HG03354 (cell line): ENCODE results near the gene LRP1.

ENCODE experiments used
- ATAC-seq: cut with Tn5 transposase; IDR thresholded peaks from one replicate; pipeline ENCODE4 v1.9.1; 2021; ENCODE audit warnings: mild to moderate bottlenecking; ENCODE audit not compliant: unreplicated experiment, poor library complexity, severe bottlenecking

LRP1 gene

DNA sequence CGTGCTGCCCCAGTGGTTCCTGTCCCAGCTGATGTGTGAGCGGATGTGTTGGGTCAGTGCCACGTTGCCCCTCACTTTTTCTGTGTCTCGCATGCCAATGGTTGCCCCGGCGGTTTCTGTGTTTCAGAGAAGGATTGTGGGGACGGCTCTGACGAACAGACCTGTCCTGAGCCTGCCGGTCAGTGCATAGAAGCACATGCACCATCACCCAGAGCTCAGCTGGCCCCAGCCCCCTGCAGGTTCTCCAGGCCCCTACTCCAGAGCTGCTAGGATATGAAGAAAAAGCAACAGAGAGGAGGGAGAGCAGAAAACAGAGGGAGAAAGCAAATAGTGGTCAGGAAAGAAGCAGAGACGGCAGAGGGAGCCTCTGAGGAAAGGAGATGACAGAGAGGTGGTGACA, 39.8 kb downstream of the LRP1 start:
- ATAC-seq, result no peak

DNA sequence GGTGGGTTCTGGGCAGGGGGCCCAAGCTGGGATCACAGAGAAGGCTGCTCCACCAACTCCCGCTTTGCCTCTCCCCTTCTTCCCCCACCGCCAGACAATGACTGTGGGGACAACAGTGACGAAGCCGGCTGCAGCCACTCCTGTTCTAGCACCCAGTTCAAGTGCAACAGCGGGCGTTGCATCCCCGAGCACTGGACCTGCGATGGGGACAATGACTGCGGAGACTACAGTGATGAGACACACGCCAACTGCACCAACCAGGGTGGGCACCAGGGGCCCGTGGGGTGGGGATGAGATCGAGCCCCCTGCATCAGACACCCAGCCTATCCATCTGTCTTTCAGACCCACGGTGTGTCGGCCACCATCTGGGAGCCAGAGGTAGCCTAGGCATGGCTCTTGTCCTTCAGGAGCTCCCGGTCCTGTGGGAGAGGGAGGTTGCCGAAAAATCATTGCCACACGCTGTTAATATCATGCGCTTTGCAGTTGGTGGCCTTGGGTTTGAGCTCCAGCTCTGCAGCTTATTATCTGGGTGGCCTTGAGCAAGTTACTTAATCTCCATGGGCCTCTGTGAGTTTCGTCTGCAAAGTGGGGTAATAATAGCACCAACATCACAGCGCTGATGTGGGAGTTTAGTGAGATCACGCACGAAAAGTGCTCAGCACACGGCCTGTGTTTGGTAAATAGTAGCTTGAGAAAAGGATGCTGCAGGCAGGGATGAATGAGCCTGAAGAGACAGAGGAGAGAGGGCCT, 40.9 kb downstream of the LRP1 start:
- no peak for ATAC-seq

DNA sequence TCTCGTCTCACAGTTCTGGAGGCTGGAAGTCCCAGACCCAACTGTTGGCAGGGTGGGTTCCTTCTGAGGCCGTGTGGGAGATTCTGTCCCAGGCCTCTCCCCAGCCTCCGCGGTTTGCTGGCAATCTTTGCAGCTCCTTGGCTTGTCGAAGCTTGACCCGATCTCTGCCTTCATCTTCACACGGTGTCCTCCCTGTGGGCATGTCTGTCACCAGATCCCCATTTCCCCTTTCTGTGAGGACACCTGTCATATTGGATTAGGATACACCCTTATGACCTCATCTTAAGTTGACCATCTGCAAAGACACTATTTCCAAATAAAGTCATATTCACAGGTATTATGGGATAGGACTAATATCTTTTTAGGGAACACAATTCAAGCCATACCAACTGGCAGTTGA, 41.7 kb downstream of the LRP1 start:
- ATAC-seq, result no peak

DNA sequence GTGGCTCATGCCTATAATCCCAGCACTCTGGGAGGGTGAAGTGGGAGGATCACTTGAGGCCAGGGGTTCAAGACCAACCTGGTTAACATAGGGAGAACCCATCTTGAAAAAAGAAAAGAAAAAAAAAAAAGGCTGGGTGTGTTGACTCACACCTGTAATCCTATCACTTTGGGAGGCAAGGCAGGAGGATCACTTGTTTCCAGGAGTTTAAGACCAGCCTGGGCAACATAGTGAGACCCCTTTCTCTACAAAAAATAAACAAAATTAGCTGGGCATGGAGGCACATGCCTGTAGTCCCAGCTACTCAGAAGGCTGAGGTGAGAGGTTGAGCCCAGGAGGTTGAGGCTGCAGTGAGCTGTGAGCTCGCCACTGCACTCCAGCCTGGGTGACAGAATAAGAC, 42.1 kb downstream of the LRP1 start:
- no peak for ATAC-seq

DNA sequence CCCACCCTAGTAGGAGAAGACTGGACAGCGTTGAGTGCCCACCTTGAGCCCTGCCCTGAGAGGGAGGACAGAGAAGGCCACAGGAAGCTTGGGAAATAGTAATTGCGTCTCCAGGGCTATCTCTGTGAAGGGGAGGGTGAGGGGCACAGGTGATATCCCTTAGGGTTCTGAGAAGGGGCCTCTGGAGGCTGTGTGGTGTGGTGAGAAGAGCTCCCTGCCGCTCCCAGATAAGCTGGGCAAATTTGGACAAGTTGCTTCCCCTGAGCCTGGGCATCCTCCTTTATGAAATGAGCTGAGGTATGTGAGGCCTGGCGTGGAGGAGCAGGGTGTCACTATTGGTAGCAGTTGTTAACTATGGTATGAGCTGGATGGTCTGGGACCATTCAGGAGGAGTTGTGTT, 42.6 kb downstream of the LRP1 start:
- ATAC-seq, result no peak

DNA sequence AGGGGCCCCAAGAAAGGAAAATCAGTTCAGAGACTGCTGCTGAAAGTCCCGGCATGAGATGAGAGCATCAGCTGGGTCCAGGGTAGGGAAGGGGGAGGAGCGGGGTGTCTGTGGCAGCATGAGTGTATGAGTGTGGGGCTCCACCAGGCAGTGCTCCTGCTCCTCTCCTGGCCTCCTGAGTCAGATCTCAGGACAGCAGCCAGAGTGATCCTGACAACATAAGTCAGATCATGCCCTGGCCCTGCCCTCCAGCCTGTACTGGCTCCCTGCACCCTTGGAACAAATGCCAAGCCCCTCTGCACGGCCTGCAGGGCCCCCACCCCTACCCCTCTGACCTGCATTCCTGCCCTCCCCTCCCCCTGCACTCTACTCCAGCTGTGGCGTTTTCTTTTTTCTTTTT, 43.4 kb downstream of the LRP1 start:
- no peak for ATAC-seq

DNA sequence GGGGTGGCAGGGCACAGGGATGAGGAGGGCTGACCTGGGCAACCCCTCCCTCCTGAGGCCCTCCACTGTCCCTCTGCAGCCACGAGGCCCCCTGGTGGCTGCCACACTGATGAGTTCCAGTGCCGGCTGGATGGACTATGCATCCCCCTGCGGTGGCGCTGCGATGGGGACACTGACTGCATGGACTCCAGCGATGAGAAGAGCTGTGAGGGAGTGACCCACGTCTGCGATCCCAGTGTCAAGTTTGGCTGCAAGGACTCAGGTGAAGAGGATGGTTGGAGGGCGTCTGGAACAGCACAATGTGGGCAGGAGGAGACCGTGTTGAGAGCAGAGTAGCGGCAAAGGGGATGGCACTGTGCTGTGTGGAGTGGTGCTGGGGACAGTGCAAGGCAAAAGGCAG, 44.8 kb downstream of the LRP1 start:
- no peak for ATAC-seq

DNA sequence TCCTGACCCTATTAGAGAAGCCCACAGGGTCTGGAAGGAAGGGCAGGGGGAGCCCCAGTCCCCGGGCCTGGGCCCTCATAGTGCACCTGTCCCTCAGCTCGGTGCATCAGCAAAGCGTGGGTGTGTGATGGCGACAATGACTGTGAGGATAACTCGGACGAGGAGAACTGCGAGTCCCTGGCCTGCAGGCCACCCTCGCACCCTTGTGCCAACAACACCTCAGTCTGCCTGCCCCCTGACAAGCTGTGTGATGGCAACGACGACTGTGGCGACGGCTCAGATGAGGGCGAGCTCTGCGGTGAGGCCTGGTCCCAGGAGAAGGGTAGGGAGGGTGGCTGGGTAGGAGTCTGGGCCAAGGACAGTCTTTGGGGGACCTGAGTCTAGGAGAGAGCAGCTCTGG, 45.4 kb downstream of the LRP1 start:
- no peak for ATAC-seq

DNA sequence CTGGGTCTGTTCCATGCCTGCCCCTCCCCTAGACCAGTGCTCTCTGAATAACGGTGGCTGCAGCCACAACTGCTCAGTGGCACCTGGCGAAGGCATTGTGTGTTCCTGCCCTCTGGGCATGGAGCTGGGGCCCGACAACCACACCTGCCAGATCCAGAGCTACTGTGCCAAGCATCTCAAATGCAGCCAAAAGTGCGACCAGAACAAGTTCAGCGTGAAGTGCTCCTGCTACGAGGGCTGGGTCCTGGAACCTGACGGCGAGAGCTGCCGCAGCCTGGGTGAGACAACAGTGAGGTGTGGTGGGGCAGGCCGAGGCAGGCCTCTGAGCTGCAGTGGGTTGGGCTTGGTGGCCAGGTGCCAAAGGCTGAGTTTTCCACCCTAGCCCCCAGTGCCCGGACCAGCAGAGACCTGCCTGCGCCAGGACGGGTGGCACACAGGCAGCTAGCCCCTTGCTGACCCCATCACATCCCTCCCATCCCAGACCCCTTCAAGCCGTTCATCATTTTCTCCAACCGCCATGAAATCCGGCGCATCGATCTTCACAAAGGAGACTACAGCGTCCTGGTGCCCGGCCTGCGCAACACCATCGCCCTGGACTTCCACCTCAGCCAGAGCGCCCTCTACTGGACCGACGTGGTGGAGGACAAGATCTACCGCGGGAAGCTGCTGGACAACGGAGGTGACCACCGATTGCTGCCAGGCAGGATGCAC, 47.3 kb downstream of the LRP1 start:
- ATAC-seq, result no peak

DNA sequence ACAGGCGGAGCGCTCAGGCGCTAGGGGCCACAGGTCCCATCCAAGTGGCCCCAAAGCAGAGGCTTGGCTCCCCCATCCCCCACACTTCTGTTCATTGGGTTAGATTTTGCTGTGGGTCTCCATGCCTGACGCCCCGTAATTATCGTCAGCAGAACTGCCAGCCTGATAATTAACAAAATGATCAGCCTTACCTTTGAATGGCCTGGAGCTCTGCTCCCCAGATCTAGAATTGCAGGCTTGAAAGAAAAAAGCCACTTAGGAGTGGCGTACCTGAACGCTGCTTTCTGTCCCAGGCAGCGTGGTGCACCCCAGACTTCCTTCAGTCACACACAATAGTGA, 47.8 kb downstream of the LRP1 start:
- no peak for ATAC-seq

DNA sequence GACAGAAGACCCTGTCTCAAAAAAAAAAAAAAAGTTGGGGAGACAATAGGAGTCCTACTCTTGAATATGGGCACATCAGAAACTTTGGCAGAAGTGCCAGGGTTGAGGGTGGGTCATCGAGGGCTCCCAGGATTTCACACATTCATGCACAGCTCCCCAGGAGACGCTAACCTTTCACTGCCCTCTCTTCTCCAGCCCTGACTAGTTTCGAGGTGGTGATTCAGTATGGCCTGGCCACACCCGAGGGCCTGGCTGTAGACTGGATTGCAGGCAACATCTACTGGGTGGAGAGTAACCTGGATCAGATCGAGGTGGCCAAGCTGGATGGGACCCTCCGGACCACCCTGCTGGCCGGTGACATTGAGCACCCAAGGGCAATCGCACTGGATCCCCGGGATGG, 48.6 kb downstream of the LRP1 start:
- ATAC-seq, result no peak

DNA sequence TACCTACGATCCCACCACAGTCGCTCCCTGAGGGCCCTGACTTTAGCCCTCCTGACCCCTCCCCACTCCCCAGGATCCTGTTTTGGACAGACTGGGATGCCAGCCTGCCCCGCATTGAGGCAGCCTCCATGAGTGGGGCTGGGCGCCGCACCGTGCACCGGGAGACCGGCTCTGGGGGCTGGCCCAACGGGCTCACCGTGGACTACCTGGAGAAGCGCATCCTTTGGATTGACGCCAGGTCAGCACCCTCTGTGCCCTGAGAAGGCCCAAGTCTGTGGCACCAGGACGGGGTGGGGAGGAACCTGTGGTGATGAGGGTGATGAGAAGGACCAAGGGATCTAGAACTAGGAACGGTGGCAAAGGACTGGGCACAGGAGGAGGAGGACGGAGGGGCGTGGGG, 49.1 kb downstream of the LRP1 start:
- no peak for ATAC-seq

DNA sequence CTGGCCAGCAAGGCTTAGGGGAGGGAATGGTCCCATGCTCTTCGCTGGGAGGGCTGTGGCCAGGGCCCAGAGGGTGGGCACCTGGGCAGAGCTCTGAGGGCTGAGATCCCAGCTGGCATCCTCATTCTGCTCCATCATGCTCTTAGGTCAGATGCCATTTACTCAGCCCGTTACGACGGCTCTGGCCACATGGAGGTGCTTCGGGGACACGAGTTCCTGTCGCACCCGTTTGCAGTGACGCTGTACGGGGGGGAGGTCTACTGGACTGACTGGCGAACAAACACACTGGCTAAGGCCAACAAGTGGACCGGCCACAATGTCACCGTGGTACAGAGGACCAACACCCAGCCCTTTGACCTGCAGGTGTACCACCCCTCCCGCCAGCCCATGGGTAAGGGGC, 49.9 kb downstream of the LRP1 start:
- ATAC-seq, result no peak

DNA sequence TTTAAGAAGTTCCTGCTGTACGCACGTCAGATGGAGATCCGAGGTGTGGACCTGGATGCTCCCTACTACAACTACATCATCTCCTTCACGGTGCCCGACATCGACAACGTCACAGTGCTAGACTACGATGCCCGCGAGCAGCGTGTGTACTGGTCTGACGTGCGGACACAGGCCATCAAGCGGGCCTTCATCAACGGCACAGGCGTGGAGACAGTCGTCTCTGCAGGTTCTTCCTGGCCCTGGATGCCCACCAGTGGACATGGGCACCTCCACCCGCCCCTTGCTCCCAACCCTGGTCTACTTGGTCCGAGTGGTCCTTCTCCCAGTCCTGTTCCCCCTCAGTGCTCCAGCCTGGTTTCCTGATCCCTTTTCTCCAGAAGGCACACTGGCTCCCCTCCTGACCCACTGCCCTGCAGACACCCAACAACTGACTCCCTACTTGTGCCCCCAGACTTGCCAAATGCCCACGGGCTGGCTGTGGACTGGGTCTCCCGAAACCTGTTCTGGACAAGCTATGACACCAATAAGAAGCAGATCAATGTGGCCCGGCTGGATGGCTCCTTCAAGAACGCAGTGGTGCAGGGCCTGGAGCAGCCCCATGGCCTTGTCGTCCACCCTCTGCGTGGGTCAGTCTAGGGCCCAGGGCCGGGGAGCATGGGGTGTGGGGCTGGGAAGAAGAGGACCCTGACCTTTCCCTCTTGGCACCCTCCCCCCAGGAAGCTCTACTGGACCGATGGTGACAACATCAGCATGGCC, 51.2 kb downstream of the LRP1 start:
- no peak for ATAC-seq

DNA sequence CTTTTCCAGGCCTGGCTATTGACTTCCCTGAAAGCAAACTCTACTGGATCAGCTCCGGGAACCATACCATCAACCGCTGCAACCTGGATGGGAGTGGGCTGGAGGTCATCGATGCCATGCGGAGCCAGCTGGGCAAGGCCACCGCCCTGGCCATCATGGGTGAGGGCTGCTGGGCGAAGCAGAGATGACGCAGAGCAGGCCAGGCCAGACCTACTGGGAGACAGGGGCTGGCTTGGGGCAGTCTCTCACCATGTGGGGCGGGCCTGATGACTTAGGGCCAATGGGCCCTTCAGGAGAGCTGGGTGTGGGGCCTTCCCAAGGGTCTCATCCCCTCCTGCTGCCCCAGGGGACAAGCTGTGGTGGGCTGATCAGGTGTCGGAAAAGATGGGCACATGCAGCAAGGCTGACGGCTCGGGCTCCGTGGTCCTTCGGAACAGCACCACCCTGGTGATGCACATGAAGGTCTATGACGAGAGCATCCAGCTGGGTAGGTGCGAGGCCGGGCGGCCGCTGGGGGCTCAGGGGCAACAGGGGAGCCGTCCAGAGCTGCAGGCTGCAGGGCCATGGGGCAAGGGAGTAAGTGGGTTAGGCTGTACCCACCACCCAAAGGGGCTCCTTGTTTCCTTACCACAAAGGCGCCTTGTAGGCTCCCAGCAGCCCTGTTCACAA, 52.2 kb downstream of the LRP1 start:
- ATAC-seq, result no peak

DNA sequence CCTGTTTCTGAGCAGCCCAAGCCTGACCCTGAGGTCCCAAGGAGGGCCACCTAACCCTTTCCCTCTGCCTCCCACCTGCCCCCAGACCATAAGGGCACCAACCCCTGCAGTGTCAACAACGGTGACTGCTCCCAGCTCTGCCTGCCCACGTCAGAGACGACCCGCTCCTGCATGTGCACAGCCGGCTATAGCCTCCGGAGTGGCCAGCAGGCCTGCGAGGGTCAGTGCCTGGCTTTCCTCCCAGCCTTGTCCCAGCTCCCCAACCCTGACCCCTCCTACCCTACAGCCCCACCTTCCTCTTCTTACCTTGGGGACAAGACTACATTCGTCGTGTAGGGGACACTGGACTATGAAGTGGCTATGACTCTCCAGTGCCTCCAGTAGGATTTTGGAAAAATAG, 52.8 kb downstream of the LRP1 start:
- ATAC-seq, result no peak

DNA sequence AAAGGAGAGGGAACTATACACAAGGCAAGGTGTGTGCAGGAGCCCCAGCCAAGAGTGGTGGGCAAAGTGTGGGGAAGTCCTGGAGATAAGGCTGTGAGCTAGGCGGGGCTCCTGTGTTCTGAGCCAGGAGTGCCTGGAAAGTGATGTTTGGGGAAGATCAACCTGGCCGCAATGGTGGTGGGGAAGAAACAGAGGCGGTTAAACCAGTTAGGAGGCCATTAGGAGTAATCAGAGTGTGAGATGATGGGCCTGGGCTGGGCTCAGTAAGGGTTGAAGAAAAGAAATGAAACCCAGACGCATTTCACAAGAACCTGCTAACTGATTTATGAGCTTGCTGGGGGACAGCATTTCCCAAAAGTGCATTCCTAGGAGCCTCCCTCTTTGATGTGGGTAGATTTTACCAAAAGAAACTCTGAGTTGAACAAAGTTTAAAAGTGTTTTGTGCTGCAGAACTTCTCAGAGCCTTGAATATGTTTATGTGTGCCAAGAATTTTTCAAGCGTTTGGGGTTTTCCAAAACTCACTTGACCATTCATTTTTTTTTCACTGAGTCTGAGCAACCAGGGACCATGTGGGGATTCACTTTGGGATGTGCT, 53.4 kb downstream of the LRP1 start:
- no peak for ATAC-seq

DNA sequence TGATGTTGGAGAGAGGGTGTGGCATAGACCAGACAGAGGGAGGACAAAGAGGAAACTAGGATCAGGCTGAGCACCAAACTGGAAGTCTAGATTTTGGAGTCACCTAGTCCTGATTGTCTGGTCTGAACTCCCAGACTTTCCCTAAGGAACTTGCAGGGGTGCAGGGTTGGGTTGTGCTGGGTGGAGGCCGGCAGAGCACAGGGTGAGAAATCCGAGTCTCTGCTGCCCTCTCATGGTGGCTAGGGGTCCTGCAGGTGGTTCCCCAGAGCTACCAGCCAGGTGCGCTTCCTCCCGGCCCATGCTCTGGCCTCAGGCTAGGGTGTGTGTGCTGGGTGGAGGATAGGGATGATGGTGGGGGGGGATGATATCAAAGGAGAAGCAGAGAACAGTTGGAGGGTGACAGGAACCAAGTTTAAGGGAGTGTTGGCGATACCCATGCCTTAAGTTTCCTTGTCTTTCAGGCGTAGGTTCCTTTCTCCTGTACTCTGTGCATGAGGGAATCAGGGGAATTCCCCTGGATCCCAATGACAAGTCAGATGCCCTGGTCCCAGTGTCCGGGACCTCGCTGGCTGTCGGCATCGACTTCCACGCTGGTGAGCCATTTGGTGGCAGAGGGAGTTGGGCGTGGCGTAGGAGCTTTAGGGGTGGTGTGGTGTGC, 54.8 kb downstream of the LRP1 start:
- ATAC-seq, result peak; percentile 93

DNA sequence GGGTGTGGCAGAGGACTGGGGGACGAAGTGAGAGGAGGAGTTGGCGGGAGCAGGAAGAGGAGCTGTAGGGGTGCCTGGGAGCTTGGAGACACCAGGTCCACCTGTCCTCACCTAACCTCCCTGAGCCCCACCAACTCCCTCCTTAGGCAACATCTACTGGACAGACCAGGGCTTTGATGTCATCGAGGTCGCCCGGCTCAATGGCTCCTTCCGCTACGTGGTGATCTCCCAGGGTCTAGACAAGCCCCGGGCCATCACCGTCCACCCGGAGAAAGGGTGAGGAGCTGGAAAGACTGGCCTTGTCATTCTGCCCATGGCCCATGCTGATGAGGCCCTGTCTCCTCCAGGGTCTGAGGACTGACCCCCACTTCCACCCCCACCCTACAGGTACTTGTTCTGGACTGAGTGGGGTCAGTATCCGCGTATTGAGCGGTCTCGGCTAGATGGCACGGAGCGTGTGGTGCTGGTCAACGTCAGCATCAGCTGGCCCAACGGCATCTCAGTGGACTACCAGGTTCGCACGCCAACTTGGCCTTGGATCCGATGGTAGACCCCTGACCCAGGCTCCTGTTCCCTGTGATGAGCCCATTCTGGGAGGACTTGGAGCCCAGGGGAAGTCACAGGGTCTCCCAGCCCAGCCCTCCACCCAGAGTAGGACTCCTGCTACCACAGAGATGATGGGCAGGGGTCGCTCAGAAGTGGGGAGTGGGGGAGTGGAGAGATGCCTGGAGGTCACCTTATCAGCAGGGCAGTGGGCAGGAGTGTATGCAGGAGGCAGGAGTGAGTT, 55.8 kb downstream of the LRP1 start:
- ATAC-seq, result no peak
